GM13977 (cell line): ENCODE measurements around the gene NCR3LG1.

Source experiments
- DNase-seq: peaks from one replicate; pipeline ENCODE4 v3.0.0; 2012; ENCODE audit warnings: low spot score
- in situ Hi-C: fragments of 300-500 bp; cut with MboI; formaldehyde crosslinking; loops from one replicate; pipeline ENCODE4 v1.12.0; 2022; ENCODE audit warnings: low sequenced_read_pairs, low pct_unique_long_range_greater_than_20kb, mixed read lengths, inconsistent platforms; ENCODE audit not compliant: unreplicated experiment
- TF ChIP-seq, protein P1 (sequence below): IDR thresholded peaks from 2 replicates; pipeline ENCODE4 v1.5.1; 2012; ENCODE audit warnings: mild to moderate bottlenecking, control low read depth; ENCODE audit not compliant: insufficient read depth; ENCODE audit errors: extremely low read depth, missing control alignments

The NCR3LG1 gene

DNA sequence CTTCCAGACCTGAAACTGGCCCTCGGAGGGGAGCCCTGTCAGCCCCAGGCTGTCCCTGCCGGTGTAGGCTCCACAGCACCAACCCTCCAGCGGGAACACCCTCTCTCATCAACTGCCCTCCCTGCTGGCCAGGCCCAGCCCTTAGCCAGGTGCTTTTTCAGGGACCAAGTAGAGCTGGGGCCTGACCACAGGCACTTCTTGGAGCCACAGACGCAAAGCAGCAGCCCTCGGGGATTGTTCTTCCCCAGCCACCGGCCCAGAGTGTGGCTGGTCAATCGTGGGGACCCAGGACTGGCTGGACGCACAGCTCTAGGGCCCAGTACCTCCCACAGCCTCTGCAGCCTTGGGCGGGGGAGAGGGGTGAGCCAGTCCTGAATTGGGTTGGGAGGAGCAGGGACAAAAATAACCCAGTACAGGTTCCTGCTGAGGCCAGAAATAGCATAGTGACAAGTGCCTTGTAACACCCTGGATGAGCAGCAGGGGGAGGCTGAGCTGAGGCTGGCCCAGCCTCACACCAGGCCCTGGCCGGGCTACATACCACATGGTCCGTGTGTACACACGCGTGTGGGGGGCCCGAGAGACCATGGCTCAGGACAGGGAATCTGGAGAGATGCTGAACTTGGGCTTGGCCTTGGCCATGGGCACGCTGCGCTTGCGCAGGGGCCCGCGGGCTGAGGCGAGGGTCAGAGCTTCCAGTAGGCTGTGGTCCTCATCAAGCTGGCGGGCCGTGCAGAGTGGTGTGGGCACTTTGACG lies 34.9 kb downstream of the NCR3LG1 start:
- in situ Hi-C loops: loop anchor here (10.0 kb wide), 1 partner anchor 118 kb away; no protein-coding TSS in a partner anchor
- TF ChIP-seq, protein P1, sequence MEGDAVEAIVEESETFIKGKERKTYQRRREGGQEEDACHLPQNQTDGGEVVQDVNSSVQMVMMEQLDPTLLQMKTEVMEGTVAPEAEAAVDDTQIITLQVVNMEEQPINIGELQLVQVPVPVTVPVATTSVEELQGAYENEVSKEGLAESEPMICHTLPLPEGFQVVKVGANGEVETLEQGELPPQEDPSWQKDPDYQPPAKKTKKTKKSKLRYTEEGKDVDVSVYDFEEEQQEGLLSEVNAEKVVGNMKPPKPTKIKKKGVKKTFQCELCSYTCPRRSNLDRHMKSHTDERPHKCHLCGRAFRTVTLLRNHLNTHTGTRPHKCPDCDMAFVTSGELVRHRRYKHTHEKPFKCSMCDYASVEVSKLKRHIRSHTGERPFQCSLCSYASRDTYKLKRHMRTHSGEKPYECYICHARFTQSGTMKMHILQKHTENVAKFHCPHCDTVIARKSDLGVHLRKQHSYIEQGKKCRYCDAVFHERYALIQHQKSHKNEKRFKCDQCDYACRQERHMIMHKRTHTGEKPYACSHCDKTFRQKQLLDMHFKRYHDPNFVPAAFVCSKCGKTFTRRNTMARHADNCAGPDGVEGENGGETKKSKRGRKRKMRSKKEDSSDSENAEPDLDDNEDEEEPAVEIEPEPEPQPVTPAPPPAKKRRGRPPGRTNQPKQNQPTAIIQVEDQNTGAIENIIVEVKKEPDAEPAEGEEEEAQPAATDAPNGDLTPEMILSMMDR: peak; percentile 69
- peak; percentile 66 for DNase-seq

DNA sequence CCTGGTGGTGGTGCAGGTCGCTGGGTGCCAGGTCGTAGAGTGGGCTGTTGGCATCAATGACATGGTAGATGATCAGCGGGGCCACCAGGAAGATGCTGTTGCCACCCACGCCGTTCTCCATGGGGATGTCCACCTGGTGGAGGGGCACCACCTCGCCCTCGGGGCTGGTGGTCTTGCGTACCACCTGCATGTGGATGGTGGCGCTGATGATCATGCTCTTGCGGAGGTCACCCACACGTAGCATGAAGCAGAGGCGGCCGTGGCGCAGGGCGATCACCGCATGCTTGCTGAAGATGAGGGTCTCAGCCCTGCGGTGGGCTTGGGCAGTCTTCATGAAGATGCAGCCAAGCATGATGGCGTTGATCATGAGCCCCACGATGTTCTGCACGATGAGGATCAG lies 35.7 kb downstream of the NCR3LG1 start:
- in situ Hi-C loops: loop anchor here (10.0 kb wide), 1 partner anchor 118 kb away; no protein-coding TSS in a partner anchor
- TF ChIP-seq, protein P1: no peak
- no peak for DNase-seq

DNA sequence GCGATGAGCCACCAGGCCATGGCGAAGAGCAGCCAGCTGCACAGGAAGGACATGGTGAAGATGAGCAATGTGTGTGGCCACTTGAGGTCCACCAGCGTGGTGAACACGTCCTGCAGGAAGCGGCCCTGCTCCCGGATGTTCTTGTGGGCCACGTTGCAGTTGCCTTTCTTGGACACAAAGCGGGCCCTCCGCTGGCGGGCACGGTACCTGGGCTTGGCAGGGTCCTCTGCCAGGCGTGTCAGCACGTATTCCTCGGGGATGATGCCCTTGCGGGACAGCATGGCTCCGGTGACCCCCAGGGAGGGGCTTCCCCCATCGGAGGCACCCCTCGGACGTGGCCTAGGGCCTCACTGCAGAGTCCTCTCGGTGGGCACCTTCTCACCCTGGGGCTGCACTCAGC lies 36.2 kb downstream of the NCR3LG1 start:
- DNase-seq: peak; percentile 13
- in situ Hi-C loops: loop anchor here (10.0 kb wide), 1 partner anchor 117 kb away; no protein-coding TSS in a partner anchor
- TF ChIP-seq, protein P1: no peak

DNA sequence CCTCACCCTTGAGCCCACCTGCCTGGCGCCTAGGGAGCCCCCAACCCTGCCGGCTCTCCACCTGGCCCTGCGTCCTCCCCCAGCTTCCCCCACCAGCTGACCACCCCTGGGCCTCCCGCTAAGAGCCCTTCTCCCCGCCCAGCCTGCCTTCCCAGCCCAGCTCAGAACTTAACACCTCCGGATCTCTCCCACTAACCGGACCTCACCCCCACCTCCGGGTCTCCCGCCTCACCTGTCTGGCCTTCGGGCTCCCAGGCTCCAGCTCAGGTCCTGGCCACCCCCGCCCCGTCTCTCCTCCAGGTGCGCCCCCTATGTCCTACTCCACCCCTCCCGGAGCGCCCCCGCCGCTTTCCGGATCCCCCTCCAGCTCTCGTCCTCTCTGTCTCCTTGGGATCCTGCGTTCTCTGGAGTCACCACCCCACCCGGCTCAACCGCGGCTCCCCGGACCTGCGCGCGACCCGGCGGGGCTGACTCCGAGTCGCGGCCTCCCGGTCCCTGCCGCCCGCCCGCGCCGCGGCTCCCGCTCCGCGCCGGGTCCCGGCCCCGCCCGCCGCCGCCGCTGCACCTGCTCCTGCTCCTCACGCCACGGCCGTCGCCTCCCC lies 37.1 kb downstream of the NCR3LG1 start, which contains the start of gene KCNJ11:
Gene KCNJ11, minus strand, starts transcription at position 51 of the 602 bp plus-strand sequence. CDS start 568 bp downstream, outside the sequence.
- TF ChIP-seq, protein P1: peak; percentile 8
- in situ Hi-C loops: loop anchor here (10.0 kb wide), 1 partner anchor 116 kb away; no protein-coding TSS in a partner anchor
- DNase-seq: no peak

DNA sequence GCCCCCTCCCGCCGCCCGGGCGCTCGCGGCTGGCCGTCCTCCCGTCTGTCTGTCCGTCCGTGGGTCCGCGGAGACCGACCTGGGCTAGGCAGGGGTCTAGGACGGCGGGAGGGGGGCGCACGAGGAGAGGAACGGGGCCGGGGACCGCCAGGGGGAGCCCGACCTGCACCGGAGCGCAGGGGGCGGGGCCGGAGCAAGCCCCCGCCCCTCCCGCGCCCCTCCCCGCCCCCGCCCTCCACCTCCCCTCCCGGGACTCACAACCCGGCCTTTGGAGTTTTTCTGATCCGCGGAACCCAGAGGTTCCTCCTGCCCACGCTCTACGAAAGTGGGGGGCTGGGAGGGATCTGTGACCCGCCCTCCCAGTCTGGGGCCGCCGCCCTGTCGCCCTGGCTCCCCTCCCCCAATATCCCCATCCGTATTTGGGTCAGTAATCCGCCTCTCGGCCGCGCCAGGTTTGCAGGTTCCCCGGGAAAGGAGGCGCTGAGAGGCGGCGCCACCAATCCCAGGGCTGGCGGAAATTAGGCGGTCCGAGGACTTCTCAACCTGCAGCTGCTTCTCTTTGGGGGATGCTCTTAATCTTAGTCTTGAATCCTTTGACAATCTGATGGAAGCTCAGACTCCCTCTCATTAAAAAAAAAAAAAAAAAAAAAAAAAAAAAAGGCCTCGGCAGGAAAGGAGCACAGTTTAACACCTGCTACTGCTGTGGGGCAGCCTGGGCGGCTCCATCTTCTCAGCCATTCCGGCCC lies 37.8 kb downstream of the NCR3LG1 start:
- TF ChIP-seq, protein P1: peak; percentile 73
- DNase-seq: peak; percentile 89
- in situ Hi-C loops: loop anchor here (10.0 kb wide), 1 partner anchor 115 kb away; no protein-coding TSS in a partner anchor
